Kidney capillary endothelial cell (primary cell): ENCODE data around the gene RNF40.
A peak's percentile ranks its signal among the peaks of the same experiment; 100 is the strongest.

Source experiments
- DNase-seq: peaks from one replicate; pipeline ENCODE4 v3.0.0-alpha.2; 2018; ENCODE audit warnings: low spot score

The RNF40 gene

DNA sequence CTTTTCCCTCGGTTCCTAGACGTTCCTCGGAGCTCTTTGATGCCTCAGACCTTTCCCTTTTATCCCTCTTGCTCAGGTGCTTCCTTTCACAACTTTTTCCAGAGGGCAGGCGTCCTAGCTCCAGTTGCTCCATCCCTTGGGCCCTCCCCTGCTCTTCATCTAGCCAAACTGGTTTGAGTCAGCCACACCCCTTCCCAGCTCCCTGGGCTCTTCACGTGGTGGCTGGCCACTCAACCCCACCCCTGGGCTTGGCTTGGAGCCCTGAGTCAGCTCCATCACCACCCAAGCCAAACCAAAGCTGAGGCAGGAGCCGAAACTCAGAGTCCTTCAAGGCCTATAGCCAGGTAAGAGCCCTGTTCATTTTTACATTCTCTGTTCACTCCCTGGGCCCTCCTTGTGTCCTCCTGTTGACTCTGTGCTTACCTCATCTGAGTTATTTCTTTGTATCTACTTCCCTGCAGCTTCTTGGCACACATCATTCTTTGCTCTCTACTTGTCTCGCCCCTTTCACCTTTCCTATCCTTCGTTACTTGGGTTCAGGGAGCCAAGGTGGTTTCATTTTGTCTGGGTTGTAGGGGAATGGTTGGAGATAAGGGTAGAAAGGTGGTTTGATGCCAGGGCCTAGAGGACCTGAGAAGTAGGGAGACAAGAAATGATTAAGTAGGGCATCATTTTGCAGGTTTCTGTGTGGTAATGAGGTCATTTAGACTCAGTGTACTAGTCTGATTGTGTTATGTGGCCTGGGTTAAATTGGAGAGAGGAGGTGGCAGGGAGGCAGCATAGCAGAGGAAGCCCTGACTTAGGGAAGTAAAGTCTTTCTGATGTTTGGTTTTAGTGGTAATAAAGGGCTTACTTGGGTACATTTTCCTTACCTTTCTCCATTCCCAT, 21.5 kb upstream of the RNF40 start:
- DNase-seq, result no peak

DNA sequence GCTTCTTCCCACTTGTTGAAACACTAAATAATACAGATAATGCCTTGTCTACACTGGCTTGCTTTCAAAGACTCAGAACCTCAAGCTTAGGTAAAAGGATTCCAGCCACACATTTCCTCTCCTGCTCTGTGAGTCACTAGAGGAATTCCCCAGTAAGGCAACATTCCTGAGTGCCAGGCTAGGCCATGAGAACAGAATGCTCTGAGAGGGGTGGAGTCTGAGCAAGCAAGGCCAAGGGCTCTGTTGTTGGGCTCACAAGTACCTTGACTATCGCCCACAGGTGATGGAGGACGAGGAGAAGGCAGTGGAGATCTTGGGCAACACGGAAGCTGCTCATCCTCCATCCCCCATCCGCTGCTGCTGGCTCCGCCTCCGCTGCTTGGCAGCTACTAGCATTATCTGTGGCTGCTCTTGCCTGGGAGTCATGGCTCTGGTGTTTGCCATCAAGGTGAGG, 20.6 kb upstream of the RNF40 start:
- peak; percentile 83 for DNase-seq

- no peak for DNase-seq
These were observed 18.4 kb upstream of the RNF40 start for GRCh38 chr16:30743716-30744115.

GRCh38 chr16:30744183-30744582, 17.9 kb upstream of the RNF40 start:
- no peak for DNase-seq

GRCh38 chr16:30745082-30745481, 17.0 kb upstream of the RNF40 start:
- DNase-seq, result no peak

DNA sequence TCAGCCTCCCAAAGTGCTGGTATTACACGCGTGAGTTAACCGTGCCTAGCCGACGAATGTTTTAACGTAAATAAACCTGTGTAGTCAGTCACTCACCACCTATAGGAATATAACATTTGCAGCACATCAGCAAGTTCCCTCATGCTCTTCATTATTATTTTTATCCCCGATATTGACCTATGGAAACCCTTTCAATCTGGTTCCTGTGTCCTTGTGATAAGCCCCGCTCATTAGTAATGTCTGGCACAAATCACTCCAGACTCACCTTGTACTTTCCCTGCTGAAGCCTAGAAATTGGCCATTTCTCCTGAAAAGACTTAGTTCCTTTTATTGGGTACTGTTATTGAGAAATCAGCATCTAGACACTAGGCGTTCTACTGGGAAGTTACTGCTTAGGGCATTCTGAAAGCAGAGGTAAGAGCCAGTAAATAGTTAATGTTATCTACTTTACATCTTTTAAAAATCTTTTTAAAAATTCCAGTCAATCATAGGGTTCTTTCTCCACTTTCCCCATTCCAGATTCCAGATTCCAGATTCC, 15.4 kb upstream of the RNF40 start:
- no peak for DNase-seq

DNA sequence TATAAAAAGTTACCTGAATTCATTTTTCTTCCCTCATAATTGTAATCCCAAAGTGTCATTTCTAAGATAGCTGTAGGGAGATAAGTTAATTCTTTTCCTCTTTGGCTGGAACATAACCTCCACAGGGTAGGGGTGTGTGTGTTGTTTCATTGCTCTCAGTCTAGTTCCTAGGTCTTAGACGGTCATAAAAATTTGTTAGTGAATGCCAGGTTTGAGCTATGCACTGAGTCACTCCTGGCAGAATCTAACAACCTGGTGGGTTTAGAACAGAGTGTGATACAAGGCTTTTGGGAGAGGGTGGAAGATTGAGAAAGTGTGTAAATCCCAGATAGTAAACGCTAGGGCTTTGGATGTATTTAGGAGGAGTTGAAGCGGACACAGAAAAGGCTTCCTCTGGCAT, 14.8 kb upstream of the RNF40 start:
- no peak for DNase-seq

DNA sequence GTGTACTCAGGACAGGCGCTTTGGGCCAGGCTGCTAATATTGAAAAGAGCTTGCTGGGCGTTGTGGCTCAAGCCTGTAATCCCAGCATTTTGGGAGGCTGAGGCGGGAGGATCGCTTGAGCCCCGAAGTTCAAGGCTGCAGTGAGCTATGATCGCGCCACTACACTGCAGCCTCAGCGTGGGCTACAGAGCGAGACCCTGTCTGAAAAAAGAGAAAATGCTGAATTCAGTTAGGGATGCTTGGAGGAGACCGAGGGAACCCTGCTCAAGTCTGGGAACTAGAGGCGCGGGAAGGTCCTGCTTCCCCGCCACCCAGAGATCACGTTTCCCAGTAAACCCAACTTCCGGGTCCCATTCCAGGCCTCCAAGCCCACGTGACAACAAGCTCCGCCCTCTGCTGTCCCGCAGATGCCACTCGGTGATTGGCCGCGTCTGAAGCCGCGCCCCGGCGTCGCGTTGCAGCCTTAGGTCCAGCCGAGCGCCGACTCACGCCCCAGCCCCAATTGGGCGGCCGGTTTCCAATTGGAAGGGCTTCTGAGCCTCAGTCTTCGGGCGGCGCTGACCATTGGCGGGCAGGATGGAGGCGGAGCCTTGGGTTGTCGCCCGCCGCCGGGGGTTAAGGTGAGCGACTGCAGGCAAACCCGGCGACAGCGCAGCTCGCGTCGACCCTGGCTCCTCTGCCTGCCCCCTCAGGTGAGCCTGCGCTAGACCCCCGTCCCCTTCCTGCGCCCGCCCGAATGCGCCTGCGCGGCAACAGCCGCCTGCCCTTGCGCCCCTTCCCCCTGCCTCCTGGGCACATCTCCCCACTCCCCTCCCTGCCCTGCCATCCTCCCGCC, 14.1 kb upstream of the RNF40 start, which contains the start of gene PHKG2:
PHKG2 (plus strand) TSS at position 627 of the 835 bp plus-strand sequence. CDS start 396 bp downstream, outside the sequence.
- peak; percentile 99 for DNase-seq

DNA sequence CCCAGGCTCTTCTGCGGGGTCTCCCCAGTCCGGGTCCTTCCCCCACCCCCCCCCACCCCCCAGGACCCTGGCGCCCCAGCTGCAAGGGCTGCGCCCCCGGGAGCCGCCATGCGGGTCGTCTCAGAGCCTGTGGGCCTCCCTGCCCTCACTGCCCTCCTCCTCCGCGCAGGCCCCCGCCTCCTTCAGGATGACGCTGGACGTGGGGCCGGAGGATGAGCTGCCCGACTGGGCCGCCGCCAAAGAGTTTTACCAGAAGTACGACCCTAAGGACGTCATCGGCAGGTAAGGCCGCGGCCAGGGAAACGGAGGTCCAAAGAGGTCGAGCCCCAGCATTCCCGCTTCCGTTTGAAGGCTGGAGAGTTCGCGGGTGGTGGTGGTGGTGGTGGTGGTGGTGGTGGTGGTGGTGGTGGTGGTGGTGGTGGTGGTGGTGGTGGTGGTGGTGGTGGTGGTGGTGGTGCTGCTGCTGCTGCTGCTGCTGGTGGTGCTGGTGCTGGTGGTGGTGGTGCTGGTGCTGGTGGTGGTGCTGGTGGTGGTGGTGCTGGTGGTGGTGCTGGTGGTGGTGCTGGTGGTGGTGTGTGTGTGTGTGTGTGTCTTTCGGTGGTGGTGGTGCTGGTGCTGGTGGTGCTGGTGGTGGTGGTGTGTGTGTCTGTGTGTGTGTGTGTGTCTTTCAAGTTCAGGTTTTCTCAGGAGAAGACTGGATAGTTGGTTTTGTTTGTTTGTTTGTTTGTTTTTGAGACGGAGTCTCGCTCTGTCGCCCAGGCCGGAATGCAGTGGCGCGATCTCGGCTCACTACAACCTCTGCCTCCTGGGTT, 13.3 kb upstream of the RNF40 start:
- DNase-seq, result no peak

DNA sequence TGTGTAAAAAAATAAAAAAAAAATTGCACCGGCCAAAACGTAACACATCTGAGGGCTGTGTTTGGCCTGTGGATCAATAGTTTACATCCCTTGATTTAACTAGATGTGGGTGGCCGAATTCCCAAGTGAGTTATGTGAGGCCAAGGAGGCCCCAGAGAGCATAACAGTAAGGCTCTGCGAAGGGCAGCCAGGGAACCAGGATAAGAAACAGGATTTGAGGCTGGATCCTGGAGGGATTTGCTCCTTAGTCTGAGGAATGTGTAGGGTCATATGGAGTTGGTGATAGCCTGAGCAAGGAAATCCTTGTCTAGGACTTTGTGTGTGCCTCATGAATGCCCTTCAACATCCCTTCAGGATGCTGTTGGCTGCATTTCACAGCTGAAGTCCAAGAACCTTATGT, 11.9 kb upstream of the RNF40 start:
- no peak for DNase-seq

DNA sequence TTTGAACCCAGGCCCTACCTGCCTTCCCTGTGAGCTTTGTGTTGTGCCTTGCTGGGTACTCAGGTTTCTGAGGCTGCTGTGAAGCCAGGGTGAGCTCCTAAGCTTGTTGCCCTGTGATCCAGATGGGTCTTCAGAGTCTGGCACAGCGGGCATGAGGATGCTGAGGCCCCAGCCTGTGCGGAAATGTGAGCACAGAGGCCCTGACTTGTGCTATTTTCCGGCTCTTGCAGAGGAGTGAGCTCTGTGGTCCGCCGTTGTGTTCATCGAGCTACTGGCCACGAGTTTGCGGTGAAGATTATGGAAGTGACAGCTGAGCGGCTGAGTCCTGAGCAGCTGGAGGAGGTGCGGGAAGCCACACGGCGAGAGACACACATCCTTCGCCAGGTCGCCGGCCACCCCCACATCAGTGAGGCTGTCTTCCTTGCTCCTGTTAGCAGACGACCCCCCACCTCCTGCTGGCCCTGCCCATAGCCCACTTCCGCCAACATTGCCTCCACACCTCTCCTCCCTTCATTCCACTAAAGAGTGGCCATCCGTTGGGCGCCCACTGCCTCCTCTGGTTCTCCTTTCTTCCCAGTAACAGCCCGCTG, 11.2 kb upstream of the RNF40 start:
- DNase-seq, result no peak

DNA sequence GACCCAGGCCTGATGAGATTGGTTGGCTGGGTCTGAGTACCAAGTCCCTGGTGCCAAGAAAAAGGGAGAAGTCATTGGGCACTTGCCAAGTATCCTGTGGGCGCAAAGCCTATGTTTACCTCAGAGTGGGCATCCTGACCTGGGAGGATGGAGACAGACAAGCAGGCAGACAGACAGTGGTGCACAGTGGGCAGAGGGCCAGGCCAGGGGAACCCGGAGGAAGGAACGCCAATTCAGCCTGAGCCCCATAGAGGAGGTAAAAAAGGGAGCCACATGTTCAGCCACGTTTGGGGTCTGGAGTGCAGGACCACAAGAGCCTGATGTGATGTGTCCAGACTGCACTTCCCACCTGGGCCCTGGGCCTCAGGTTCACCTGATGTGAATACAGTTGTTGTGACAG, 8.5 kb upstream of the RNF40 start:
- no peak for DNase-seq

- DNase-seq, result no peak
These were observed 6.0 kb upstream of the RNF40 start for GRCh38 chr16:30755955-30756780.

GRCh38 chr16:30756781-30757100, 5.4 kb upstream of the RNF40 start:
- DNase-seq, result no peak

- no peak for DNase-seq
These were observed 4.8 kb upstream of the RNF40 start for GRCh38 chr16:30757316-30757715.

DNA sequence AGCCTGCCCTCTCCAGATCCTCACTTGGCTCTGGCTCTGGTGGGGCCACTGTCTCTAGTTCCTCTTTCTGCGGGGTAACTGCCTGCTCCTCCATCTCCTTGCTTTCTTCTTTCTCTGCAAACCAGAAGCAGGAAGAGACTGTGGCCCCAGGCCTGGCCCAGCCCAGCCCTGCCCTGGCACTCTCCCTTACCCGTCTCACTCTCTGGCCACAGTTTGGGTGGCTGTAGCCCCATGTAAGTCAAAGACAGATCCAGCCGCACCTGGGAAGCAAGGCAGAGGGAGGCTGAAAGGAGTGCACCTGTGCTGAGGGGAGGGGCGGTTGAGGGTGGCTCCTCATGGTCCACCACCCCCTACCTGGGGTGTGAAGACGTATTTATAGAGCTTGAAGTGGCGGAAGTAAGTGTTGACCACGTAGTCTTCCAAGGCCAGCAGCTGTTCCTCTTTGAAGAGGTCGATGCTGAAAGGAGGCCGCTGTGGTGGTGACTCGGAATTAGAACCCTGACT, 3.1 kb upstream of the RNF40 start:
- no peak for DNase-seq

DNA sequence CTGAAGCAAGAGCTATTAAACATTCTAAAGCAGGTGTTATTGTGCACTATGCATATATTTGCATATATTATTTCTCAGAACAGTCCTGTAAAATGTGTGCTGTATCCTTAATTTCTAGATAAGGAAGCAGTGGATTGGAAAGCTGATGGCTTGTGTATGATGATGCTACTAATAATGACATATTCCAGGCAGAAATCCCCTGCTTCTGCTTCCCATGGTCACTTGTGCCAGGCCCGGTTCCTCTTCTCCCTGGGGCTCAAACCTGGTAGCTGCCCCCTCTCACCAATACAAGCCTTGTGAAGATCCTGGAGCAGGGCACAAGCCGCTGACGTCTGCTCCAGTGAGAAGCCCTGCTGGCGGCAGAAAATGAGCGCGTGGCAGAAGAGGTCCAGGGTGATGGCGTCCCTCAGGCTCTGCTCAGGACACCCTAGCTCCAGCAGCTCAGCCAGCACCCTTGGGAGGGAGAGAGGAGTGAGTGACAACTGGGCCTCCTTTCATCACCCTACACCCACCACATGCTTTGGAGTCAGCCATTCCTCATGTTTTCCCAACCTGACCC, 2.0 kb upstream of the RNF40 start:
- no peak for DNase-seq

GRCh38 chr16:30760577-30761426, 1.3 kb upstream of the RNF40 start:
- no peak for DNase-seq

- peak; percentile 65 for DNase-seq
These were observed 645 bp upstream of the RNF40 start for GRCh38 chr16:30761427-30761927.
